ENCODE data around the gene SSH2.

SSH2 gene

DNA sequence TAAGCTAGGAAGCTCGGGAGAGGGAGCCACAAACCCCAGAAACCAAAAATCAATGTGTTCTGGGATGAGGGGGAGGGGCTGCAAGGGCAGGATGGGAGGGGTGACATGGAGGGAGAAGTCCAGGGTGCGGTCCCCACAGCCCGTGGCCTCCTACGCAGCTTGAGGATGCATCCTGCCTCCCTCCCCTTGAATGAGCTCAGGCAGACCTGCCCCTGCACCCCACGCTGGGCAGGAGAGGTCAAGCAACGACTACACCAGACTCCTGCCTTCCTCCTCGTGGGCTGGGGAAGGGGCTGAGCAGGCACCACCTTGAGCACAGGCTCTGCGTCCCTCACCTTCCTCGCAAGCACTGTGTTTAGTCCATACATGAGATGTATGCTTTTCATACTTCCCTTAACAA lies 333.2 kb downstream of the SSH2 start:
- no peak overlapping the region for H3K4me3 ChIP-seq (ENCODE audit: low read length)
- H3K36me3 ChIP-seq (replicated peaks; ENCODE audit: low read depth, low read length) = no peaks in the 10 kb centered on the region
- peaks cover 16% of the 10 kb centered on the region for H3K4me1 ChIP-seq (ENCODE audit: low read length)
- H3K4me2 ChIP-seq (ENCODE audit: low read length) = no peak overlapping the region
- no peaks in the 10 kb centered on the region for H3K27me3 ChIP-seq (ENCODE audit: low read depth, low read length)
- H3K79me2 ChIP-seq (ENCODE audit: low read length) = peaks cover 60% of the 10 kb centered on the region
- no peak overlapping the region for H3K27ac ChIP-seq (ENCODE audit: low read length)
- no peaks in the 10 kb centered on the region; the same call in 1 of the 2 replicates for H4K20me1 ChIP-seq (ENCODE audit: insufficient read depth, low read length)
- no peaks in the 10 kb centered on the region for H3K9me3 ChIP-seq (ENCODE audit: insufficient read depth, low read length)
- no peak overlapping the region for H2AFZ ChIP-seq (ENCODE audit: low read depth, low read length)
- H3K9ac ChIP-seq (ENCODE audit: low read length) = no peak overlapping the region
- no peak for TF ChIP-seq EZH2phosphoT487 (IDR thresholded peaks at IDR 0.05; ENCODE audit: low read depth)

DNA sequence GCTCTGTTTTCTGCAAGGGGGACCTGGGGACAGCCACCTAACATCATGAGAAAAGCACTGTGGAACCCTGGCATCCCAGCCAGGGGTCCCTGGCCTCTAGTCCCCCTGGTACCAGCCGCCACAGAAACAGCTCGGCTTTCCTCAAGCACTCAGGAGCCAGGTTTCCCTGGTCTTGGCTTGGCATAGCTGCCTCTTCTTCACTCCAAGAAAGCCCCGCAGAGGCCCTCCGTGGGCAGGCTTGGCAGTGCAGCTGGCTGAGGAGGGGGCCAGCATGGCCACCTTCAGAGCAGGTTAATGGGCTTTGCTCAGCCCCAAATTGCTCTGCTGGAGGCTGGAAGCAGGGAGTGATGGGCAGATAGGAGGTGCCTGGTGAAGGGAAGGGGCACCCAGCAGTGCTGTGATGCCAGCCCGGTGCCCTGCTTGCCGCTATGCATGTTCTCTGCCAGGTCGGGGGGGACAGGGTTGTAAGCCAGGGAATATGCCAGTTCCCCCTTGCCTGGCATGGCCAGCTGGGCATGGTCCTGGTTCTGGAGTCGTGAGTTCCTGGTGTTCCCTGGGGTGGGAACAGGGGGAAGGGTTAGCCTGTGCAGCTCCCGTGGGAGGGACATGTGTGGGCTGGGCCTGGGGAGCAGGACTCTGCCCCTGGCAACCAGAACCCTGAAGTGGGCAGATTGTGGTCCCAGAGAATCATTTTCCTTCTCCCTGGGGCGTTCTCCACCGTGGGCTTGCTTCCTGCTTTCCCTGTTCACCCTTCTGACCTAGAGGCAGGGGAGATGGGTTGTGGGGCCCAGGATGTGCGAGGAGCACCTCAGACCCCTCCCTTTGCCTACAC lies 333.9 kb downstream of the SSH2 start:
- H3K4me1 ChIP-seq (ENCODE audit: low read length) = peaks cover 21% of the 10 kb centered on the region
- H3K79me2 ChIP-seq (ENCODE audit: low read length) = peaks cover 54% of the 10 kb centered on the region
- H3K36me3 ChIP-seq (replicated peaks; ENCODE audit: low read depth, low read length) = no peaks in the 10 kb centered on the region
- H2AFZ ChIP-seq (ENCODE audit: low read depth, low read length) = no peak overlapping the region
- no peak overlapping the region for H3K4me2 ChIP-seq (ENCODE audit: low read length)
- no peaks in the 10 kb centered on the region; the same call in 1 of the 2 replicates for H4K20me1 ChIP-seq (ENCODE audit: insufficient read depth, low read length)
- no peaks in the 10 kb centered on the region for H3K27me3 ChIP-seq (ENCODE audit: low read depth, low read length)
- no peak overlapping the region for H3K27ac ChIP-seq (ENCODE audit: low read length)
- no peaks in the 10 kb centered on the region for H3K9me3 ChIP-seq (ENCODE audit: insufficient read depth, low read length)
- TF ChIP-seq EZH2phosphoT487 (IDR thresholded peaks at IDR 0.05; ENCODE audit: low read depth) = no peak
- TF ChIP-seq, protein P1, sequence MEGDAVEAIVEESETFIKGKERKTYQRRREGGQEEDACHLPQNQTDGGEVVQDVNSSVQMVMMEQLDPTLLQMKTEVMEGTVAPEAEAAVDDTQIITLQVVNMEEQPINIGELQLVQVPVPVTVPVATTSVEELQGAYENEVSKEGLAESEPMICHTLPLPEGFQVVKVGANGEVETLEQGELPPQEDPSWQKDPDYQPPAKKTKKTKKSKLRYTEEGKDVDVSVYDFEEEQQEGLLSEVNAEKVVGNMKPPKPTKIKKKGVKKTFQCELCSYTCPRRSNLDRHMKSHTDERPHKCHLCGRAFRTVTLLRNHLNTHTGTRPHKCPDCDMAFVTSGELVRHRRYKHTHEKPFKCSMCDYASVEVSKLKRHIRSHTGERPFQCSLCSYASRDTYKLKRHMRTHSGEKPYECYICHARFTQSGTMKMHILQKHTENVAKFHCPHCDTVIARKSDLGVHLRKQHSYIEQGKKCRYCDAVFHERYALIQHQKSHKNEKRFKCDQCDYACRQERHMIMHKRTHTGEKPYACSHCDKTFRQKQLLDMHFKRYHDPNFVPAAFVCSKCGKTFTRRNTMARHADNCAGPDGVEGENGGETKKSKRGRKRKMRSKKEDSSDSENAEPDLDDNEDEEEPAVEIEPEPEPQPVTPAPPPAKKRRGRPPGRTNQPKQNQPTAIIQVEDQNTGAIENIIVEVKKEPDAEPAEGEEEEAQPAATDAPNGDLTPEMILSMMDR (IDR thresholded peaks at IDR 0.05; ENCODE audit: low read depth, low read length) = no peak
- H3K9ac ChIP-seq (ENCODE audit: low read length) = no peak overlapping the region
- H3K4me3 ChIP-seq (ENCODE audit: low read length) = no peak overlapping the region

DNA sequence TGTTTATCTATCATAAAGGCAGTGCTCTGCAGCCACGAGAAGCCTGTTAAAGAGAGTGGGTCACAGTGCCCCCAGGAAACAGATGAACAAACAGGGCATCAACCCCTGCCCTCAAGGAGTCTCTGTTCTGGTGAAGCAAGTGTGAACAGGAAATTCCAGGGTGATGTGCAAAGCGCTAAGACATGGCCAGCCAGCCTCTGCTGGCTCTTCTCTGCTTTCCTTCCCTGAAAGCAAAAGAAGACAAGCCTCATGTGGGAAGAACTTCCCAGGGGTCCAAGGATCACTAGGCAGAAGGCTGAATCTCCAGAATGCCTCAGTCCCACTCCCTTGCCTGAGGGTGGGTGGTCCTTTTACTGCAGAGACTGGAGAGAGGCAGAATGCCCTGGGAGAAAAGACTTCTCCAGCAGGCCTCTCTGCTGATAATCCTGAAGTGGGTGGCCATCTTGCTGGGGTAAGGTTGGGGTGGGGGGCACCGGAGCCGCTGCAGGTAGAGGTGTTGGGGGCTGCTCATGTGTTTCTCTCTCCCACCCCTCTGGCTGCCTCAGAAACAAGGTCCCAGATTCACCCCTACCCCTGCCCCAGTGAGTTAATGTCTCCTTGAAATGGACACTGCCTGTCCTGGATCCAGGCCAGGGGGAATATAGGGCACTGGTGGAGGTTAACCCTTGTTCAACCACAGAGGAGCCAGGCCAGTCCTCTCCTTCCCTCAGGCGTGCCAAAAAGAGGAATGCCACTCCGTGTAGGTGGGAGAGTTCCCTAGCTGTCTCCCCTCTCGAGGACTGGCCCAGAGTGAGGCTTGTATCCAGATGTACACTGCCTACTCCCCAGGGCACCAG lies 334.7 kb downstream of the SSH2 start:
- Histone ChIP-seq H3K4me2 (ENCODE audit: low read length) (no peak overlapping the region; the same call in 1 of the 2 replicates), H2AFZ (ENCODE audit: low read depth, low read length) (no peak overlapping the region), H3K9me3 (ENCODE audit: insufficient read depth, low read length) (no peaks in the 10 kb centered on the region), H4K20me1 (ENCODE audit: insufficient read depth, low read length) (no peaks in the 10 kb centered on the region; the same call in 1 of the 2 replicates), H3K36me3 (replicated peaks; ENCODE audit: low read depth, low read length) (no peaks in the 10 kb centered on the region), H3K9ac (ENCODE audit: low read length) (no peak overlapping the region), H3K79me2 (ENCODE audit: low read length) (peaks cover 52% of the 10 kb centered on the region), H3K4me3 (ENCODE audit: low read length) (no peak overlapping the region), H3K27ac (ENCODE audit: low read length) (no peak overlapping the region), H3K4me1 (ENCODE audit: low read length) (peaks cover 29% of the 10 kb centered on the region), H3K27me3 (ENCODE audit: low read depth, low read length) (no peaks in the 10 kb centered on the region)
- TF ChIP-seq, protein P1 (IDR thresholded peaks at IDR 0.05; ENCODE audit: low read depth, low read length) = no peak
- TF ChIP-seq EZH2phosphoT487 (IDR thresholded peaks at IDR 0.05; ENCODE audit: low read depth) = no peak

DNA sequence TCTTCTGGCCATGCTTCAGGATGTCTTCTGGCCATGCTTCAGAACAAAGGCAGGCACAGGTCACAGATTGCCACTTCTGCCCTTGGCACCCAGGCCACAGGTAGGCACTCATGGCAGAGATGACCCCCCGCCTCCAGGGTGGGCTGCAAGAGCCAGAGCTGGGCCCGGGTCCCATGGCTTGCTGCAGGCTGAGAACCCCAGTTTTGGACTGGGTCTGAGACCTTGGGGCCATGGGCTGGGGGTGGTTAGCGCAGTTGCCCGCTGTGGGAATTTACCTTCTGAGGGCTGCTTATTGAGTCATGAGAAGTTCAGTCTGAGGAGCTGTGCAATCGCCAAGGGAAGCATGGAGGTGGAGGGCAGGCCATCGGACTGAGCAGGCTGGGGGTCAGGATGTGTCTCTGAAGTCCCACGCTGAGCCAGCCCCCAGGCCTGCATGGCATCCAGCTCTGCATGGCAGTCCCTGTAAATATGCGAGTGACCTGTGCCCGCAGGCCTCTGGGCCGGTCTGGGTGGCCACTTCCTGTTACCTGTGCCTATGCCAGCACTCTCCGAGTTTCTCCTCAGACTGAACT lies 335.4 kb downstream of the SSH2 start:
- Histone ChIP-seq H3K4me2 (ENCODE audit: low read length) (peak overlapping the region; percentile 68), H3K79me2 (ENCODE audit: low read length) (peaks cover 58% of the 10 kb centered on the region), H3K27me3 (ENCODE audit: low read depth, low read length) (no peaks in the 10 kb centered on the region), H4K20me1 (ENCODE audit: insufficient read depth, low read length) (no peaks in the 10 kb centered on the region; the same call in 1 of the 2 replicates), H3K4me1 (ENCODE audit: low read length) (peaks cover 31% of the 10 kb centered on the region), H3K36me3 (replicated peaks; ENCODE audit: low read depth, low read length) (no peaks in the 10 kb centered on the region), H3K9me3 (ENCODE audit: insufficient read depth, low read length) (no peaks in the 10 kb centered on the region), H3K9ac (ENCODE audit: low read length) (peak overlapping the region; percentile 67; the same call in 1 of the 2 replicates), H2AFZ (ENCODE audit: low read depth, low read length) (no peak overlapping the region), H3K27ac (ENCODE audit: low read length) (no peak overlapping the region), H3K4me3 (ENCODE audit: low read length) (peak overlapping the region; percentile 81)
- no peak for TF ChIP-seq EZH2phosphoT487 (IDR thresholded peaks at IDR 0.05; ENCODE audit: low read depth)
- TF ChIP-seq, protein P1 (IDR thresholded peaks at IDR 0.05; ENCODE audit: low read depth, low read length) = no peak

Data from OCI-LY3 (cell line).